GM19023 (cell line): ENCODE measurements around the gene ANKRD65.
"Not testable (repeated sequence)": the region's sequence is repeated elsewhere in the genome, so short reads cannot be mapped to it uniquely, and the experiment has no call there.

Experiments used
- ATAC-seq: cut with Tn5 transposase; IDR thresholded peaks from one replicate; pipeline ENCODE4 v1.9.1; 2021; ENCODE audit warnings: mild to moderate bottlenecking, moderate library complexity; ENCODE audit not compliant: unreplicated experiment

ANKRD65 gene

GRCh38 chr1:1421147-1421906, at the start of gene ANKRD65:
TSS of gene ANKRD65 (minus strand) at chr1:1421276. CDS start at chr1:1421005, 271 bp downstream.
- ATAC-seq = no peak

GRCh38 chr1:1468196-1468985, 47.3 kb upstream of the ANKRD65 start:
- ATAC-seq = not testable (repeated sequence)

DNA sequence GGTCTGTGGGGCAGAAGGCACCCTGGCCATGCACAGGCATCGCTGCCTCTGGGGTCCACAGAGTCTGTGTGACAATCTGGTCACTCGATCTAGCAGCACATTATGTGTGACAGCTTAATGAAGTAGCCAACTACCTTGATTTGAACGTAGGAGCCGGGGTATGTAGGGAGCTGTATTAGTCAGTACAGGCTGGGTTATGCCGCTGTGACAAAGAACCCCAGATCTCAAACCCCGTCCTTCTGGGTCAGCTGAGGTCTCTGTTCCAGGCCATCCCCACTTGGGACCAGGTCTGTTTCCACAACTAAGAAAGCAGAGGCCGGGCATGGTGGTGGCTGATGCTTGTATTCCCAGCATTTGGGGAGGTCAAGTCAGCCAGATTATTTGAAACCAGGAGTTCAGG, 42.2 kb upstream of the ANKRD65 start:
- no peak for ATAC-seq

DNA sequence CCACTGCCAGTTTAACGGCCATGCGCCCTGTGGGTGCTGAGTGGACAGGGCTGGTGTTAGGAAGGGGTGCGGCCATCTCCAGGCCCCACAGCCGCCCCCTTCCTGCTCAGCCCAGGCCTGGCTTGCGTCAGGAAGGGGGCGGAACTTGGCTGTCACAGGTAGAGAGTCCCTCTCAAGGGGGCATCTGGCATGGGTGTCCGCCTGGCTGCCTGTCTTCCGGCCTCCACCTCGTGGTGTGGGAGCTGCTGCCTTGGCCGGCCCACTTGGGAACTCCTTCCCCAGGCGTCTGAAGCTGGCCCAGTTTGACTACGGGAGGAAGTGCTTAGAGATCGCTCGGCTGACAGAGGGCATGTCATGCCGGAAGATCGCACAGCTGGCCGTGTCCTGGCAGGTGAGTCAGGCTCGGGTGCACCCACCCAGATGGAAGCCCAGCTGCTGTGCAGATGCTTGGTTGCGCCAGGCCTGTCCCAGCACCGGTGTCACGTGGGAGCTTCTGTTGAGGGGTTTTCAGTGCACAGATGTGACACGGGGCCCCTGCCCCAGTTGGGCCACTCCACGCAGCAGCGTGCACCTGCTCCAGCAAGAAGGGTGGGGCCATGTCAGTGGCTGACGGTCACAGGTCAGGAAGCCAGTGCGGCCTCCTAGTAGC, 41.4 kb upstream of the ANKRD65 start:
- ATAC-seq = no peak

GRCh38 chr1:1461721-1462317, 40.7 kb upstream of the ANKRD65 start:
- ATAC-seq = no peak

DNA sequence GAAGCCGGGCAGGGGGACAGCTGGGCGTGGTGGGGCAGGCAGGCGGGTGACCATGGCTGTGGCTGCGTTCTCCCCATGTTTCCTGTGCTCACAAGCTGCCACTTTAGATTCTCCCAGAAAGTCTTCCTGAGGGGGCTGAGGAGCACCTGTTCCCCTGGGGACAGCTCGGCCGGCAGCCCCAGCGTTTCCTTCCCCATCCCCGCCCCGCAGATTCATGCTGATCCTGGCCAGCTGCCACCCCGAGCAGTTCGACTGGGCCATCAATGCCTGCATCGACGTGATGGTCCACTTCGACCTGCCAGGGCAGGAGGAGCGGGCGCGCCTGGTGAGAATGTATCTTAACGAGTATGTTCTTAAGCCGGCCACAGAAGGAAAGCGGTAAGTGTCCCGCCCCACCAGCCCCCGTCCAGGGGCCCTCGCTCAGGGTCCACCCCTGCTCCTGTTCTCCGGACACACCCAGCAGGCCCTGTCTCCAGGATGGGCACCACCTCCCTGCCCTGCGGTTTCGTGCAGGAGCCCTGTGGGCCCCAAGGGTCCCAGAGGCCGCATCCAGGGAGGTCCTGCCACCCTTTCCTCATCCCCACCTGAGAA, 39.6 kb upstream of the ANKRD65 start:
- ATAC-seq = no peak

DNA sequence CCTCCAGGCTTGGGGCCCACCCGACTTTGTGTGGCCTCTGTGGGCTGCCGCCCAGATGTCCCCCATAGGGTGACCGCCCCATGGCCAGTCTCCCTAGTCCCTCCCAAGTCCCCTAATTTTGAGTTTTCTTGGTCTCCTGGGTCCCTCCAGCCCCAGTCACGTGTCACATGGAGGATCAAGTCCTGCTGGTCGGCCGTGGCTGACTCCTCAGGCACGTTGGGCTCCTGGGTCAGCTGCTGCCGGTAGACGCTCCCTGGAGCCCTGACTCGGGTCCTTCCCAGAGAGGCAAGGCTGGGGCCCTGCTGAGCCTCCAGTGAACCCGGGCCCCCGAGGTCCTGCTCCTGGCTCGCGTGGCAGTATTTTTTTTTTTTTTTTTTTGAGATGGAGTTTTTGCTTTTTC, 38.6 kb upstream of the ANKRD65 start:
- not testable (repeated sequence) for ATAC-seq

- ATAC-seq = not testable (repeated sequence)
These were observed 38.1 kb upstream of the ANKRD65 start for GRCh38 chr1:1459156-1459555.

GRCh38 chr1:1456683-1457255, 35.7 kb upstream of the ANKRD65 start:
- not testable (repeated sequence) for ATAC-seq

- ATAC-seq = not testable (repeated sequence)
These were observed 34.9 kb upstream of the ANKRD65 start for GRCh38 chr1:1455934-1456333.

- no peak for ATAC-seq
These were observed 34.3 kb upstream of the ANKRD65 start for GRCh38 chr1:1455366-1455884.

- not testable (repeated sequence) for ATAC-seq
These were observed 33.4 kb upstream of the ANKRD65 start for GRCh38 chr1:1454286-1455056.

DNA sequence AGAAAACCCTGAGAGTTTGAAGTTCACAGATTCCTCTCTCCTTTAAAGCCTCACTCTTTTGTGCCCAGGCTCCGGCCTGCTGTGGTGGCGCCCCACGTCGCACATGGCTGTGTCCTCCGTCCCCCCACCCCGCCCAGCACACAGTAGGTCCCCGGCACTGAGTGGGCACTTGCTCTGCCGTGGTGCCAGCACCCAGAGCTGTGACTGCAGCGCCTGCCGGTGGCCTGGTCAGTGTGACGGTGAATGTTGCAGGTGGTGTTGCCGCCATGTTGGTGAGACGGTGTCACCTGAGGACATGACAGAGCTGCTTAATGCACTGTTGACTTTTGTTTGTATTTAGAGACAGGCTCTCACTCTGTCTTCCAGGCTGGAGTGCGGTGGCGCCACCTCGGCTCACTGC, 31.8 kb upstream of the ANKRD65 start:
- no peak for ATAC-seq

GRCh38 chr1:1452365-1452739, 31.3 kb upstream of the ANKRD65 start:
- ATAC-seq = not testable (repeated sequence)

DNA sequence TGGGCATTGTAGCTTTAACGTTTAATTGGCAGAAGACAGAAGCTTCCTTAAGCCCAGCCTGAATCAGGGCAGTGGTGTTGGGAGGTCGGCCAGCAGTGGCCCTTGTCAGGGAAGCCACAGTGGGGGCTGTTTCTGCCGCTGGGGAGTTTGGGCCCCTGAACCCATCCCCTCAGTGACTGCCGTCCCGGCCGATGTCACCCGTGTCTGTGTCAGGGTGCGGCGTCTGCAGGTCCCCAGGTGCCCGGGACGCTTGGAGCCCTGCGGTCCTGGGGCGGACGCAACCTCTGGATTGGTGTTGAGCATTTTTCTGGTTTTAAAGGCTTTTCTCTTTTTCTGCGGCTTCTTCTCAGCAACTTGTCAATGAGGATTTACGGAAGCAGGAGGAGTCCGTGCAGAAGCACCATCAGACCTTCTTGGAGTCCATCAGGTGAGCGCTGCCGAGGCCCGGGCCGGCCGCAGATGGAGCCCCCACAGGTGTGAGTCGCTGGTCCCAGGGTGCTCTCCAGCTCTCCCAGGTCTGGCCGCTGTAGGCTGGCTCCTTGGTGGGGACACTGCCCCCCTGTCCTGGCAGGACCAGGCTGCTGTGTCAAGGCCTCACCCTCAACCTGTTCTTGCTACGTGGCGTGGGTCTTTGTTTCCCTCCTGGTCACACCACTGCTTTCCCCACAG, 30.8 kb upstream of the ANKRD65 start:
- no peak for ATAC-seq

DNA sequence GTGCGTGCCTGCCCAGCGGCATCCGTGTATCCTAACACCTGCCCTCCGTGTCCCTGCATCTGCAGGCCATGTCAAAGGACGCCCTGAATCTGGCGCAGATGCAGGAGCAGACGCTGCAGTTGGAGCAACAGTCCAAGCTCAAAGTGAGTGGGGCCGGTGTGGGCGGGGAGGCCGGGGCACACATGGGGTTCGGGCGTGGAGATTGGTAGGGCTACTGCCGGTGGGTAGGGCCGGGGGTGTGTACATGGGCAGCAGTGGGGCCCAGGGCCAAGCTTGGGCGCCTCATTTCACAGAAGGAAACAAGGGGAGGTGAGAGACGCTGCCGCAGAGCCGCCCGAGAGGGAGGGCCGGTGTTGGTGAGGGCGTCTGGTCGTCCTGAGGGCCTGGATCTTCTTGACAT, 29.5 kb upstream of the ANKRD65 start:
- ATAC-seq = not testable (repeated sequence)

DNA sequence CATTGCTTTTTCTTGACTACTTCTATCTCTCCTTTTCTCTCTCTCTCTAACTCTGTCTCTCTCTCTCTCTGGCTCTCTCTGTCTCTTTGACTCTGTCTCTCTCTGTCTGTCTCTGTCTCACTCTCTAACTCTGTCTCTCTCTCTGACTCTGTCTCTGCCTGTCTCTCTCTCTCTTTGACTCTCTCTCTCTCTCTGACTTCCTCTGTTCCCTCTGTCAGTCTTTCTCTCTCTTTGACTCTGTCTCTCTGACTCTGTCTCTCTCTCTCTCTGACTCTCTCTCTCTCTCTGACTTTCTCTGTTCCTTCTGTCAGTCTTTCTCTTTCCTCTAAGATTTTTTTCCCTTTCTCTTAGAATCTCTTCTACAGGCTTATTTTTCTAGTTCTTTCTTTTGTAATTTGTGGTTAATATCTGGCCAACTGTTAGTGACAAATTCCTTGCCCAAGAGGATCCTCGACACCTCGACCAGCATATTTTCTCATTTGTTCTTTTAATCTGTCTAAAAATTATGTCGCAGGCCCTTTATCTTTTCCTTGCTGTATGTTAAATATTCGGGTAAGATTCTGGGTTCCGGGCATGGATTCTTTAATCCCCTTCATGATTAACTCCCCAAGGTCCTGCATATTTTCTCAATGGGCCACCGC, 28.1 kb upstream of the ANKRD65 start, which contains the start of gene ATAD3C:
TSS of gene ATAD3C (plus strand) at position 591 of the 641 bp plus-strand sequence. CDS start 995 bp downstream, outside the sequence.
- ATAC-seq = no peak

DNA sequence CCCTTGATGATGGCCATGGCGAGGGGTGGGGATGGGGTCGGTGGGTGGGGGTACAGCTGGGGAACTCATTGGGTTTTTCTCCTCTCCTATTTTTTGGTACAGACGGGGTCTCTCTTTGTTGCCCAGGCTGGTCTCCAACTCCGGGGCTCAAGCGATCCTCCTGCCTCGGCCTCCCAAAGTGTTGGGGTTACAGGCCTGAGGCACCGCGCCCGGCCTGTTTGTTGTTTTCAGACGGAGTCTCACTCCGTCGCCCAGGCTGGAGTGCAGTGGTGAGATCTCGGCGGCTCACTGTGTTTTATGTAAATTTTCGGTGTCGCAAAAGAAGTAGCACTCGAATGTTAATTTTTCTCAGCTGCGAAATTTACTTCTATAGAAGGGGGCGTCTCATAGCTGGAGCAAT, 25.6 kb upstream of the ANKRD65 start:
- ATAC-seq = not testable (repeated sequence)
